BJ (cell line): ENCODE results near the gene LRP1B. TPM values are rescaled to one million over a fixed set of nuclear protein-coding genes. Genes with fewer than 3 reads are reported as not detected.

Experiments used
- CTCF ChIA-PET: fragments of 350-600 bp; formaldehyde crosslinking; extraction: SDS; loops from one replicate; lab custom pipeline; 2021; ENCODE audit warnings: antibody characterized with exemption, inconsistent platforms; lab: Yijun Ruan, JAX
- POLR2A ChIA-PET: fragments of 300-600 bp; sonication (Branson Sonifier 250); formaldehyde crosslinking; extraction: SDS; loops from one replicate; lab custom pipeline; 2021; ENCODE audit warnings: antibody characterized with exemption; lab: Charles Lee
- DNase-seq: peaks from one replicate; pipeline ENCODE4 v3.0.0-alpha.2; 2011; ENCODE audit warnings: low read depth
- H3K27me3 ChIP-seq: 2 replicates; pipeline ENCODE4 v1.6.0; 2011; ENCODE audit warnings: low read length; ENCODE audit not compliant: control insufficient read depth, insufficient read depth
- H3K36me3 ChIP-seq: 2 replicates; pipeline ENCODE4 v1.5.1; 2011; ENCODE audit warnings: low read length; ENCODE audit not compliant: control insufficient read depth, insufficient read depth
- H3K4me3 ChIP-seq: 2 replicates; pipeline ENCODE4 v1.5.1; 2011; ENCODE audit warnings: low read depth, mild to moderate bottlenecking, control low read depth, low read length
- CTCF ChIP-seq: IDR thresholded peaks from 2 replicates; pipeline ENCODE4 v1.5.1; 2011; ENCODE audit warnings: low read depth, mild to moderate bottlenecking, control low read depth, inconsistent platforms, low read length, moderate library complexity; ENCODE audit not compliant: insufficient read depth
- polyA plus RNA-seq: library from polyadenylated mRNA; depleted of rRNA; stranded (reverse); fragments of >200 nt; gene quantifications from 2 replicates; pipeline ENCODE4 v1.2.3, GENCODE V29; 2011

Gene LRP1B
- polyA plus RNA-seq, 1 experiment = 0.04 TPM

GRCh38 chr2:141482697-141483096 is 648.1 kb downstream of the LRP1B start:
- H3K27me3 ChIP-seq = no peaks in the 10 kb centered on the region
- ChIA-PET POLR2A (no interaction called here), CTCF (no interaction called here)
- TF ChIP-seq CTCF = no peak
- H3K36me3 ChIP-seq = no peaks in the 10 kb centered on the region
- no peak overlapping the region for H3K4me3 ChIP-seq
- DNase-seq = no peak

- no peak for TF ChIP-seq CTCF
- POLR2A ChIA-PET = no interaction called here
- CTCF ChIA-PET = no interaction called here
- H3K27me3 ChIP-seq = no peaks in the 10 kb centered on the region
- no peak for DNase-seq
- no peaks in the 10 kb centered on the region for H3K36me3 ChIP-seq
- no peak overlapping the region for H3K4me3 ChIP-seq
Measured at GRCh38 chr2:141475801-141476200, 655.0 kb downstream of the LRP1B start.

- no peak overlapping the region for H3K4me3 ChIP-seq
- ChIA-PET POLR2A (no interaction called here), CTCF (interaction anchor here (0.8 to 1.1 kb wide), 3 partner anchors 8 to 12 kb away, joined by 3 read pairs; no protein-coding TSS in a partner anchor)
- H3K27me3 ChIP-seq = no peaks in the 10 kb centered on the region
- H3K36me3 ChIP-seq = no peaks in the 10 kb centered on the region
- TF ChIP-seq CTCF = no peak
- no peak for DNase-seq
Measured at GRCh38 chr2:141468761-141469160, 662.1 kb downstream of the LRP1B start.

DNA sequence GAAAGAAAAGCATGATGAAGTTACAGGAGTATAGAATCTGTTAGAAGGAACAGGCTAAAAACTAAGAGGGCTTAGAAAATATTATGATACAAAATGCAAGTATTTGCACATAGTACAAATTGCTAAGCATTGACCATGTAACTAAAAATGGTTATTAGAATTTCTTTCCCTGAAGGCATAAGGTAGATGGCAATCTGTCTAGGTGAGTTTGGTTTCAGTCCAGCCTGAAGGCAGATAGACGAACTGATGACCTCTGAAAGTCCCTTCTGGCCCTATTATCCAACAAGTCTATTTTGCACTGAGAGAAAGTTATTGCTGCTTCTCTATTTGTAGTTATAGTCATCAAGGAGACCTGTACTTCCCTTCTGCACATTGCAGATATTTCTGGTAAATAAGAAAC is 663.5 kb downstream of the LRP1B start:
- CTCF ChIA-PET = no interaction called here
- Histone ChIP-seq H3K27me3 (no peaks in the 10 kb centered on the region), H3K4me3 (no peak overlapping the region), H3K36me3 (no peaks in the 10 kb centered on the region)
- POLR2A ChIA-PET = no interaction called here
- DNase-seq = no peak
- no peak for TF ChIP-seq CTCF

GRCh38 chr2:141464995-141465394 is 665.8 kb downstream of the LRP1B start:
- no peak overlapping the region for H3K4me3 ChIP-seq
- CTCF ChIA-PET = no interaction called here
- no peak for DNase-seq
- no peak for TF ChIP-seq CTCF
- POLR2A ChIA-PET = no interaction called here
- no peaks in the 10 kb centered on the region for H3K36me3 ChIP-seq
- no peaks in the 10 kb centered on the region for H3K27me3 ChIP-seq
